Measurements from ENCODE around the gene MAP3K15.

The MAP3K15 gene

DNA sequence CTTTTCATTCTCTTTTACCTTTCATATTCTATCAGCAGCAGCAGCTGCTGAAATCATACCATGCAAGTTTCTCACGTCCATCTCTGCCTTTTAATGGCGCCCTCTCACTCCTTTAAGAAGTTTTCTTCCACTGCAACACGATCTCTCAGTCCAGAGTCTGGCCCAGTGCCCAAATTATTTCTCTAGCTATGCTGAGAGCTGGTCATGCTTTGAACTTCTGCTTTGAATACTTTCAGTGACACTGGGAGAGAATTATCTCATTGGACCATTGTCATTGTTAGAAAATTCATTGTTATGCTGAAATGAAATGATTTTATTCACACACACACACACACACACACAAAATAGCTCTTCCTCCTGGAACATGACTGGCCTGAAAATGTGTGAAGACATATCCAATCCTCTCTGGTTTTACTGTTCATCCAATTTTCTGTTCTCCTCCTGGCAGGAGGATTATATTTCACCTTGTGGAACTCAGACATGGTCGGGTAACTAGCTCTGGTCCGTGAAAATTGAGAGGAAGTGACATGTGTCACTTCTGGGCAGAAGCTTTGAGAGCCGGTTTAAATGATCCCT, 172.9 kb downstream of the MAP3K15 start:
- no peak for DNase-seq

DNA sequence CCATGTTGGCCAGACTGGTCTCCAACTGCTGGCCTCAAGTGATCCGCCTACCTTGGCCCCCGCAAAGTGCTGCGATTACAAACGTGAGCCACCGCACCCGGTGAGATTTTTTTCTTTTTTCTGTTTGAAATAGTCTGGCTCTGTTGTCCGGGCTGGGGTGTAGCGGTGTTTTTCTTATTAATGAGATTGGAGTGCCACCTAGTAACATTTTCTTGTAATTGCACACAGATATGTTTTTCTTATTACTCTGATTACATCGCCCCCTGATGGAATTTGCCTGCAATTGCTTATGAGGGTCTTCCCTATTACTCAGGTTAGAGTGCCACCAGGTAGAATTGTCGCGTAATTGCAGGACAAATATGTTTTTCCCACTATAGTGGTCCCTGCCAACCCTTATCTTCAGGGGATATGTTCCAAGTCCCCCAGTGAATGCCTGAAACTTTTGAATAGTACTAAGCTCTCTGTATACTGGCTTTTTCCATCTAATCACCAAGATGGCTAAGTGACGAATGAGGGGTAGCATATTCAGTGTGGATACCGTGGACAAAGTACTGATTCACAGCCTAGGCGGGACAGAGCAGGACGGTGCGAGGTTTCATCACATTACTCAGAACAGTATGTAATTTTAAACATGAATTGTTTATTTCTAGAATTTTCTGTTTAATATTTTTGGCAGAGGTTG, 180.2 kb downstream of the MAP3K15 start:
- DNase-seq = no peak

DNA sequence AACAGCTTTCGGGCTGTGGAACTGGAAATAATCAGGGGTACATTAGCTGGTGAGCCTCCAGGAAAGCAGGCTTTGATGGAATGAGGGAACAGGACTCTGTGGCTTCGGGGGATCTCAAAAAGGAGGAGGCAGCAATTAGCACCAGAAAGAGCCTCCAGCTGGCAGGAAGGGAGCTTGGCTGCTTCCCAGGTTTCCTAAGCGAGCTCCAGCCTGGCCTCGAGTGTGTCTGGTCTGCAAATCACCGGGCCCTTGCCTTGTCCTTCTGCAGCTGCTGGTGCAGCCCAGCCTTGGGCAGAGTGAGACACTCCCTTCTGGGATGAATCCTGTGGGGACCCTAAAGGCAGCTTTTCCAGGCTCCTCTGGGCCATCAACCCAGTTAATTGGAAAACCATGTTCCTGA, 182.3 kb downstream of the MAP3K15 start:
- DNase-seq = no peak

DNA sequence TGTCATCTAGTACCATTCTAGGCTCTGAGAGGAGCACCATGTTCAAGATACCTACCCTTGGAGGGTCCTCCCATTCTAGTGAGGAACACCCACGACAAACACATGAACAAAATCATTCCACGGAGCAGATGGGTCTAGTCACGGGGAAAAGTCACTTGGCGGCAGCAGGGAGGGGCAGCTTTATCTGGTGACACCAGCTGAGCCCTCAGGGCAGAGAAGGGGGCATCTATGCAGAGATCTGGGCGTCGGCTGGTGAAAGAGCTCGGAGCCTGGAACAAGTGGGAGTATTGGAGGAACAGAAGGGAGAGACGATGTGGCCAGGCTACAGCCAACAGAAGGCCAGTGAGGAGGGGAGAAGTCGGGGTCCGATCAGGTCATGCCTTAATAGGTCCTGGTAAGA, 183.5 kb downstream of the MAP3K15 start:
- no peak for DNase-seq

DNA sequence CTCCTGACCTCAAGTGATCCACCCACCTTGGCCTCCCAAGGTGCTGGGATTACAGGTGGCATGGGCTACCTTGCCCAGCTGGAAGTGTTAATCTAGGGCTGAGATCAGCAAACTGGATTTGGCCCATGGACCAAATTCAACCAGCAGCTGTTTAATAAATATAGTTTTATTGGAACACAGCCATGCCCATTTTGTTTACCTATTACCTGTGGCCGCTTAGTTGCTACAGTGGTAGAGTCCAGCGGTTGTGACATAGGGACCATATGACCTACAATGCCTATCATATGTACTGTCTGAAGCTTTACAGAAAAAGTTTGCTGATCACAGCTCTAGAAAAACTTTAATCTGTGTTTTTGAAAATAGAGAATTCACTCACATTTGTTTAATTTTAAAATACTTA, 188.7 kb downstream of the MAP3K15 start:
- no peak for DNase-seq

Measured in activated CD4-positive, alpha-beta T cell treated with anti-CD3 and anti-CD28 coated beads for 4 hours (primary cell).